ENCODE data around the gene ST6GALNAC5.

DNA sequence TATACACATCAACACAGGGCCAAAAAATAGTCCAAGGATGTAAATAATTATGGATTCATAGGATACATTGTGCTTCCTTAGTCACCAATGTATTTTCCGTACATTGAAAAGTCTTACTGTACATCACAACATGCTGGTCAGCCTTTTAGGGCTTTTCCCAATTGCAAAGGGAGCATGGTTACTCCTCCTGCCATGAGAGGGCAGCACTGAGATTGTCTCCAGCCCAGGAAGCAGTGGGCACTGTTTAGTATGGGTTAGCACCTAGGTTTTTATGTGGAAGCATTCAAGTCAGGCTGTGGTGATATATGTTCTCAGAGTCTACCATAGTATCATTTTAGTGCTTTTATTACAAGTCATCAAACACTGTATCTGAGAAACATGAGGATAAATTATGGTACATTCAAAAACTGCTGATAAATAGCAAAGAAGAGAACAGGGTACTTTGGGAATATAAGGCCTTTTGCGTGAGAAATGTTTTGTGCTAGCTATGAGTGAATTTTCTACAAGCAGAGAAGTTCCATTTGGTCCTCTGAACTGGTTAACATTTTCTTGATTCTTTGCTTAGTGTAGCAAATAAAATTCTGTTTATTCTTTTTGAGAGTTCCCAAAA is 34.0 kb downstream of the ST6GALNAC5 start:
- no peak for TF ChIP-seq POLR2A (IDR thresholded peaks at IDR 0.05; ENCODE audit: low read length)
- TF ChIP-seq GATA1 (IDR thresholded peaks at IDR 0.05; ENCODE audit: low read depth, low read length), result no peak
